OCI-LY7 (cell line): Measurements from ENCODE around the gene PPFIA3.

ENCODE experiments used
- CTCF ChIP-seq: fragments of 200-600 bp; sonication (generic); conservative IDR thresholded peaks from 2 replicates; pipeline ENCODE4 v1.5.1; 2014; ENCODE audit warnings: mild to moderate bottlenecking, antibody characterized with exemption, low read length, moderate library complexity, mixed read lengths
- EZH2phosphoT487 ChIP-seq: fragments of 200-600 bp; sonication (generic); IDR thresholded peaks from 2 replicates; pipeline ENCODE4 v1.6.1; 2018; ENCODE audit warnings: low read depth, borderline replicate concordance, mild to moderate bottlenecking, mixed run types, antibody characterized with exemption, low read length, moderate library complexity, mixed read lengths

- TF ChIP-seq CTCF, result no peak
- no peak for TF ChIP-seq EZH2phosphoT487
Measured at GRCh38 chr19:49086296-49086695, 33.0 kb upstream of the PPFIA3 start.
